GM12878 (cell line): ENCODE data around the gene TDRD7. TPM values are rescaled to one million over a fixed set of nuclear protein-coding genes. Genes with fewer than 3 reads are reported as not detected.

Source experiments
- ATAC-seq: fragments of 200-7000 bp; cut with Tn5 transposase; 3 replicates; pipeline ENCODE4 v1.9.1; 2020; ENCODE audit warnings: mild to moderate bottlenecking, moderate library complexity
- BruUV-seq: library from RNA; stranded (reverse); fragments of 400-500 nt; replicated peaks from 2 replicates; lab custom pipeline; 2021; lab: Mats Ljungman, UMichigan
- CTCF ChIA-PET: fragments of 300-600 bp; sonication (Branson Sonifier 250); formaldehyde crosslinking; extraction: SDS; loops from one replicate; lab custom pipeline; 2021; ENCODE audit warnings: inconsistent platforms; lab: Yijun Ruan, JAX
- POLR2A ChIA-PET: fragments of 350-600 bp; formaldehyde crosslinking; extraction: SDS; loops from one replicate; lab custom pipeline; 2021; ENCODE audit warnings: inconsistent platforms; lab: Charles Lee
- RAD21 ChIA-PET: fragments of 300-600 bp; sonication (Branson Sonifier 250); formaldehyde crosslinking; loops from one replicate; lab custom pipeline; 2023; ENCODE audit warnings: antibody characterized with exemption; ENCODE audit not compliant: unreplicated experiment; lab: Charles Lee
- SMC1A ChIA-PET: fragments of 300-600 bp; sonication (Branson Sonifier 250); formaldehyde crosslinking; loops from one replicate; lab custom pipeline; 2023; ENCODE audit not compliant: unreplicated experiment, uncharacterized antibody; lab: Charles Lee
- DNase-seq: peaks from one replicate; pipeline ENCODE4 v3.0.0-alpha.2; 2011; ENCODE audit warnings: low read depth, low spot score
- FAIRE-seq: peaks from 3 replicates; lab custom pipeline; 2011; peaks lifted over from hg19 to GRCh38; lab: Jason Lieb, UNC
- H2AFZ ChIP-seq: 2 replicates; pipeline ENCODE4 v1.6.0; 2011; ENCODE audit warnings: low read depth, low read length, control low read depth; ENCODE audit not compliant: control insufficient read depth
- H3K27ac ChIP-seq: 2 replicates; pipeline ENCODE4 v1.5.1; 2011; ENCODE audit warnings: control low read depth; ENCODE audit not compliant: control insufficient read depth, insufficient read depth
- H3K27me3 ChIP-seq, 2 experiments: replicated peaks in 1 of 2; 2 replicates each; pipeline versions ENCODE4 v1.6.0 to v1.6.1; 2011; ENCODE audit warnings: low read length in 1 of 2; ENCODE audit not compliant: control insufficient read depth in 2 of 2, insufficient read depth in 2 of 2
- H3K36me3 ChIP-seq, 2 experiments: 2 replicates each; pipeline ENCODE4 v1.5.1; 2011; ENCODE audit warnings: low read length in 1 of 2; ENCODE audit not compliant: control insufficient read depth in 2 of 2, insufficient read depth in 2 of 2
- H3K4me1 ChIP-seq: 2 replicates; pipeline ENCODE4 v1.6.1; 2011; ENCODE audit warnings: mild to moderate bottlenecking, low read length, moderate library complexity, mixed read lengths; ENCODE audit not compliant: control insufficient read depth, insufficient read depth
- H3K4me2 ChIP-seq: 2 replicates; pipeline ENCODE4 v1.6.0; 2011; ENCODE audit warnings: control low read depth; ENCODE audit not compliant: control insufficient read depth, insufficient read depth
- H3K4me3 ChIP-seq: fragments of 200-600 bp; sonication (generic); 2 replicates; pipeline ENCODE4 v1.5.1; 2016
- H3K79me2 ChIP-seq: 2 replicates; pipeline ENCODE4 v1.6.0; 2011; ENCODE audit warnings: low read length; ENCODE audit not compliant: control insufficient read depth, insufficient read depth
- H3K9ac ChIP-seq: 2 replicates; pipeline ENCODE4 v1.8.0; 2011; ENCODE audit warnings: low read length, control low read depth, mixed read lengths; ENCODE audit not compliant: control insufficient read depth, insufficient read depth
- H3K9me3 ChIP-seq: replicated peaks from 3 replicates; pipeline ENCODE4 v1.5.1; 2011; ENCODE audit warnings: mild to moderate bottlenecking, low read length; ENCODE audit not compliant: control insufficient read depth, insufficient read depth
- H4K20me1 ChIP-seq: 2 replicates; pipeline ENCODE4 v1.6.0; 2011; ENCODE audit not compliant: control insufficient read depth, insufficient read depth
- ATF7 ChIP-seq: fragments of 450-650 bp; IDR thresholded peaks from 2 replicates; pipeline ENCODE4 v1.6.1; 2016; ENCODE audit warnings: low read depth, mild to moderate bottlenecking
- BRCA1 ChIP-seq: IDR thresholded peaks from 2 replicates; pipeline ENCODE4 v1.6.1; 2011; ENCODE audit warnings: low read depth, low read length, improper control_type of control experiment
- EGR1 ChIP-seq, 2 experiments: IDR thresholded peaks; 1 replicate in 1 of 2; 2 replicates in 1 of 2; pipeline ENCODE4 v1.6.1; 2011 to 2012; ENCODE audit warnings: low read depth in 2 of 2, low read length in 2 of 2, borderline replicate concordance in 1 of 2, mild to moderate bottlenecking in 1 of 2, moderate library complexity in 1 of 2
- IRF4 ChIP-seq: IDR thresholded peaks from 2 replicates; pipeline ENCODE4 v1.6.1; 2011; ENCODE audit warnings: low read depth, low read length
- SIN3A ChIP-seq: IDR thresholded peaks from 2 replicates; pipeline ENCODE4 v1.6.1; 2012; ENCODE audit warnings: low read depth, low read length, improper control_type of control experiment
- SIX5 ChIP-seq: IDR thresholded peaks from 2 replicates; pipeline ENCODE4 v1.6.1; 2011; ENCODE audit warnings: mild to moderate bottlenecking, low read depth, low read length, moderate library complexity; ENCODE audit not compliant: severe bottlenecking
- TAF1 ChIP-seq: IDR thresholded peaks from 2 replicates; pipeline ENCODE4 v1.6.1; 2011; ENCODE audit warnings: mild to moderate bottlenecking, low read depth, low read length, borderline replicate concordance
- ZSCAN29 ChIP-seq: fragments of 450-650 bp; IDR thresholded peaks from 2 replicates; pipeline ENCODE4 v1.6.1; 2017; ENCODE audit warnings: mild to moderate bottlenecking, moderate library complexity
- WGBS: methylation state at CpG from one replicate; pipeline ENCODE4 v1.1.6; 2016; ENCODE audit warnings: low lambda C conversion rate; ENCODE audit not compliant: insufficient replicate concordance, insufficient coverage; ENCODE audit errors: missing lambda C conversion rate; 5-methylcytosine and 5-hydroxymethylcytosine counted together
- in situ Hi-C: fragments of 300-500 bp; cut with MboI; formaldehyde crosslinking; loops from 9 replicates; pipeline ENCODE4 v1.14.3; 2018; ENCODE audit warnings: mixed read lengths
- intact Hi-C: fragments of 100-400 bp; cut with micrococcal nuclease; formaldehyde crosslinking; loops from one replicate; pipeline ENCODE4 v1.14.2; 2022; ENCODE audit not compliant: unreplicated experiment
- polyA plus RNA-seq, 11 experiments: library from polyadenylated mRNA; depleted of rRNA in 4 of 11; unstranded in 6 of 11; stranded (reverse) in 5 of 11; fragments of >200 nt; fragmentation: Nextera tagmentation in 4 of 11; fragmentation: Illumina TruSeq in 1 of 11; extraction: Ambion mirVana in 4 of 11; extraction: Trizol in 1 of 11; gene quantifications; 1 replicate in 1 of 11; 2 replicates in 10 of 11; pipeline versions ENCODE4 v1.2.1 to v1.2.3, GENCODE V29; 2011 to 2016; ENCODE audit warnings: inconsistent platforms in 2 of 11, missing spikeins in 2 of 11, low read depth in 1 of 11
- total RNA-seq, 4 experiments: library from RNA; depleted of rRNA in 3 of 4; stranded (reverse); fragments of >200 nt in 3 of 4; fragmentation: Illumina TruSeq in 1 of 4; extraction: Trizol in 1 of 4; gene quantifications; 2 replicates each; pipeline versions ENCODE4 v1.2.1 to v1.2.3, GENCODE V29; 2013 to 2021
- TF ChIP-seq, protein P1 (sequence below): fragments of 450-650 bp; formaldehyde crosslinking; IDR thresholded peaks from 2 replicates; pipeline ENCODE4 v1.4.0; 2020; ENCODE audit warnings: mild to moderate bottlenecking, moderate library complexity

The TDRD7 gene
- total and polyA plus RNA-seq, 10 of the 15 experiments (the other 5 are each of a cell fraction or from before 2014, with no cell fraction given) = 5.7 to 26.4 (median 16.2) TPM

DNA sequence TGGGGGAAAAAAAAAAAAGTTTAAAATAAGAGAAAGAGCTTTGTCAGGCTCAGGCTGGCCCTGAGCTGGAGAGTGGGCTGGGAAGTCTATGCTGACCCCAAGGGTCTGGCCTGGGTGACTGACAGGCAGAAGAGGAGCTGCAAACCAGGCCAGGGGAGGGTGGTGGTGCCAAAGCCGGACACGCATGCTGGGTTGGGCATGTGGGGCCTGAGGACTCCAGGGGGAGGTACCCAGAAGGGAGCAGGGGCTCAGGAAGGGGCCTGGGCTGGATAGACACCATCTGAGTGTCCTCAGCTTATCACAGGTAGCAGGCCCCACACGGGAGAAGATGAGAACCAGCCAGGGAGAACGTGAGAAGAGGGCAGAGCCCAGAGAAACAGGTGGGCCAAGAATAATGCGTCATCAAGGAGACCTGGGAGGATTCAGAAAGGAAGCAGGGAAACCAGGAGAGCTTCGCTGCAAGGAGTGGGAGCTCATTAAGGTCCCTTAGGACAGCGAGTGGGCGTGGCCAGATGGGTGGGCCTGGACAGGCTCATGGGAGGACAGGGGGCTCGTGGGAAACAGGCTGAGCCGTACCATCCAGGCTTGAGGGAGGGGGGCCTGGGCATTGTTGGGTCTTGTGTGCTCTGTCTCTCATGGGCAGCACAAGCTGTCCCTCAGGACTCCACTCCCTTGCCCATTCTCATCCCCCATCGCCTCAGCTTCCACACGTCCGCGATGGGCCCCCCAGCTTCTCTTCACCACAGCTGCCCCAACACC is 105.6 kb downstream of the TDRD7 start:
- POLR2A ChIA-PET = interaction anchor here (0.8 to 1.3 kb wide), 4 partner anchors 11 to 16 kb away, joined by 3 to 6 read pairs (median 4); partner anchors contain the start of gene TMOD1
- no peaks in the 10 kb centered on the region for H4K20me1 ChIP-seq
- intact Hi-C loops = no loop called here
- CTCF ChIA-PET = interaction anchor here (1.1 to 3.3 kb wide), 8 partner anchors 8 to 98 kb away, joined by 3 to 19 read pairs (median 7); partner anchors contain the start of gene TMOD1
- TF ChIP-seq BRCA1 (no peak), EGR1 (IDR thresholded peaks at IDR 0.05; ENCODE audit: borderline replicate concordance in 1 of 2, low read depth in 2 of 2, low read length in 2 of 2) (no peak), ATF7 (no peak), TAF1 (no peak), SIX5 (no peak), IRF4 (no peak), ZSCAN29 (no peak), SIN3A (no peak)
- TF ChIP-seq, protein P1, sequence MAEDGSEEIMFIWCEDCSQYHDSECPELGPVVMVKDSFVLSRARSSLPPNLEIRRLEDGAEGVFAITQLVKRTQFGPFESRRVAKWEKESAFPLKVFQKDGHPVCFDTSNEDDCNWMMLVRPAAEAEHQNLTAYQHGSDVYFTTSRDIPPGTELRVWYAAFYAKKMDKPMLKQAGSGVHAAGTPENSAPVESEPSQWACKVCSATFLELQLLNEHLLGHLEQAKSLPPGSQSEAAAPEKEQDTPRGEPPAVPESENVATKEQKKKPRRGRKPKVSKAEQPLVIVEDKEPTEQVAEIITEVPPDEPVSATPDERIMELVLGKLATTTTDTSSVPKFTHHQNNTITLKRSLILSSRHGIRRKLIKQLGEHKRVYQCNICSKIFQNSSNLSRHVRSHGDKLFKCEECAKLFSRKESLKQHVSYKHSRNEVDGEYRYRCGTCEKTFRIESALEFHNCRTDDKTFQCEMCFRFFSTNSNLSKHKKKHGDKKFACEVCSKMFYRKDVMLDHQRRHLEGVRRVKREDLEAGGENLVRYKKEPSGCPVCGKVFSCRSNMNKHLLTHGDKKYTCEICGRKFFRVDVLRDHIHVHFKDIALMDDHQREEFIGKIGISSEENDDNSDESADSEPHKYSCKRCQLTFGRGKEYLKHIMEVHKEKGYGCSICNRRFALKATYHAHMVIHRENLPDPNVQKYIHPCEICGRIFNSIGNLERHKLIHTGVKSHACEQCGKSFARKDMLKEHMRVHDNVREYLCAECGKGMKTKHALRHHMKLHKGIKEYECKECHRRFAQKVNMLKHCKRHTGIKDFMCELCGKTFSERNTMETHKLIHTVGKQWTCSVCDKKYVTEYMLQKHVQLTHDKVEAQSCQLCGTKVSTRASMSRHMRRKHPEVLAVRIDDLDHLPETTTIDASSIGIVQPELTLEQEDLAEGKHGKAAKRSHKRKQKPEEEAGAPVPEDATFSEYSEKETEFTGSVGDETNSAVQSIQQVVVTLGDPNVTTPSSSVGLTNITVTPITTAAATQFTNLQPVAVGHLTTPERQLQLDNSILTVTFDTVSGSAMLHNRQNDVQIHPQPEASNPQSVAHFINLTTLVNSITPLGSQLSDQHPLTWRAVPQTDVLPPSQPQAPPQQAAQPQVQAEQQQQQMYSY = no peak
- TF ChIP-seq, all 136 proteins: peak for 0
- Histone ChIP-seq H3K4me1 (peaks cover 14% of the 10 kb centered on the region), H3K79me2 (peaks cover 16% of the 10 kb centered on the region), H3K36me3 (peaks cover 0 to 2% of the 10 kb centered on the region in 2 experiments; a peak in 1 of 4 replicates), H3K9me3 (no peaks in the 10 kb centered on the region; the same call in 2 of the 3 replicates), H3K27me3 (no peaks in the 10 kb centered on the region), H3K4me3 (no peak overlapping the region), H3K9ac (no peak overlapping the region), H3K27ac (no peak overlapping the region), H2AFZ (no peak overlapping the region), H3K4me2 (no peak overlapping the region)
- no peak for DNase-seq
- BruUV-seq = no TSS peak
- no peak for ATAC-seq
- in situ Hi-C loops = no loop called here
- ChIA-PET SMC1A (interaction anchor here (0.6 to 2.8 kb wide), 9 partner anchors 8 to 81 kb away, joined by 3 to 12 read pairs (median 5); no protein-coding TSS in a partner anchor), RAD21 (interaction anchor here (0.7 to 1.1 kb wide), 3 partner anchors 16 to 48 kb away, joined by 3 read pairs; partner anchors contain the start of gene TMOD1)
- FAIRE-seq = no peak
- 84% methylated on average over 14 of the region's 14 CpGs for WGBS
